NCI-H69 (cell line): ENCODE data around the gene DSG3.
"Not testable (repeated sequence)": the region's sequence is repeated elsewhere in the genome, so short reads cannot be mapped to it uniquely, and the experiment has no call there.

ENCODE experiments used
- DNase-seq: peaks from one replicate; lab custom pipeline; 2025; lab: John Stamatoyannopoulos, UW

DSG3 gene

GRCh38 chr18:31491586-31491985, 44.0 kb downstream of the DSG3 start:
- DNase-seq = no peak

DNA sequence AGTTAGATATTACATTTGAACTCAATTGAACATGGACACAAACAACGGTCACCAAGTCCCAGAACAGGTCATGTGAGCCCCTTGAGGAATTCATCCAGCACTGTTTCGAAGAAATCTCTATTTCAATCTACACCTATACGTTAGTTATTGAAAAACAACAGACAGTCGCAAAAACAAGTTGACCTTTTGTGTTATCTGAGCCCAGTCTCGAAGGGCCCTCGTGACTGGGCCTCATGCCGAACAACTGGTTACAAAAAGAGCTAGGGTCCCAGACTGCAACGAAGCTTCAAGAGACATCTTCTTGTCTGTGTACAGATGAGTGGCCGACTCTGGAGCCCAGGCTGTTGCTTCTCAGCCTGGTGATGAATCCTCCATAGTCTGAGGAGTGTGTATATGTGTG, 45.1 kb downstream of the DSG3 start:
- no peak for DNase-seq

DNA sequence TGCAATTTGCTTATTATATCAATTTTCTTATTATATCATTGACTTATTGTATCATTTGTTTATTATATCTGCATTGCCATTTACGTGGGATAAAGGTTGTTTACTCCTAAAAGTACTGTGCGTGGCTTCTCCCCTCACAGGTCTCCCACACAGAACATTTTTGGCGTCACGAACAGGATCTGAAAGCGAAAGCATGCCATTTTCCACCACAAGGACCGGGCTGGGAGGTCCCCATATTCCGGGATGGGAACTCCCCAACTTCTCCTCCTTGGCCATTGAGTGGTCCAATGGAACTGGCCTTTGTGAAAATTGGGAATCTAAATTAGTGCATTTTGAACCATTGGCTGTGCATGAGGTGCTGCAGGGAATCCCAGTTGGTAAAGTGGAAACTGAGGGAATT, 45.6 kb downstream of the DSG3 start:
- DNase-seq = no peak

GRCh38 chr18:31493941-31494340, 46.4 kb downstream of the DSG3 start:
- DNase-seq = no peak

- DNase-seq = not testable (repeated sequence)
Observed at GRCh38 chr18:31494705-31495244, 47.2 kb downstream of the DSG3 start.

GRCh38 chr18:31497404-31497835, 49.9 kb downstream of the DSG3 start:
- peak; percentile 48 for DNase-seq

GRCh38 chr18:31497836-31498573, 50.5 kb downstream of the DSG3 start, which contains the start of gene DSG2:
Gene DSG2, plus strand, starts transcription at chr18:31498177. Its CDS starts 75 bp downstream, at chr18:31498252.
- peak; percentile 82 for DNase-seq

- DNase-seq = no peak
Observed at GRCh38 chr18:31498574-31499524, 51.3 kb downstream of the DSG3 start.

DNA sequence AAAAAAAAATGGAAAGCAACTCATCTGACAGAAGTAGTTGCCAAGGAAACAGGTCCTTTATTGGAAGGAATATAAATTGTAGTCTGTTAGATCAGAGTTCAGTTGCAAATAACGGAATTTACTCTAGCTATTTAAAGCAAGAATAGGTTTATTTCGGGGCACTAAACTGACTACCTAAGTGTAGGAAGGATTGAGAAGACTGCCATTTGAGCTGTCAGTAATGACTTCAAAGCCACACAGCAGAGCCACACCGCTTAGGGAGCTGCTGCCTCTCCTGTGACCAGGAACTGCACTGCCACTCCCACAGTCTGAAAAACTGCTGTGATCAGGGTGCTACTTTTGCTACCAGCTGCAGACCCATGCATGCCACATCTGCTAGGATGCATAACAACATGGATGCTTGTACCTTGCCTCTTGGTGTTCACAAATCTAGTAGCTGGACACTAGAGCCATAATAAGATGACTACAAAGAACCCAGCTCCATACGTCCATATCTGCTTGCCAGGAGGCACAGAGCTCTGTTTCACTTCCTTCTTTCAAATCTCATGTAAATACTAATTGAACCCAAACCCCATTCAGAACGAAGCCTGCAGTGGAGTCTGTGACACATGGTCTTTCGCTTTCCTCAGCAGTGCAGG, 52.6 kb downstream of the DSG3 start:
- no peak for DNase-seq

DNA sequence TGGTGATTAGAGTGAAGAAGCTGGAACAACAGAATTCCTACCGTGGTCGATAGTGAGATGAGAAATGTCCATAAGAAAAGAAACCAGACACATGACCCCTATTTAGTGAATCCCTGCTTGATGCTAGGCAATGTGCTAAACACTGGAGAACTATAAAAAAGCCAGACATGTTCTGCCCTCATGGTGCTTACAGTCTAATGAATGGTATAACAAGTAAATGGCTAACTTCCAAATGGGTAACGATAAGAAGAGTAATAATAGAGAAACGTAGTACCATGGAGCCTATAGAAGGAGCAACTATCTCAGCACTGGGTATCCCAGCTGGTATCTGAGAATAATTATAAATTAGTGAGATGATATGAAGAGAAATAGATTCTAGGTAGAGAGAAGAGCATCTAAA, 55.5 kb downstream of the DSG3 start:
- DNase-seq = no peak

DNA sequence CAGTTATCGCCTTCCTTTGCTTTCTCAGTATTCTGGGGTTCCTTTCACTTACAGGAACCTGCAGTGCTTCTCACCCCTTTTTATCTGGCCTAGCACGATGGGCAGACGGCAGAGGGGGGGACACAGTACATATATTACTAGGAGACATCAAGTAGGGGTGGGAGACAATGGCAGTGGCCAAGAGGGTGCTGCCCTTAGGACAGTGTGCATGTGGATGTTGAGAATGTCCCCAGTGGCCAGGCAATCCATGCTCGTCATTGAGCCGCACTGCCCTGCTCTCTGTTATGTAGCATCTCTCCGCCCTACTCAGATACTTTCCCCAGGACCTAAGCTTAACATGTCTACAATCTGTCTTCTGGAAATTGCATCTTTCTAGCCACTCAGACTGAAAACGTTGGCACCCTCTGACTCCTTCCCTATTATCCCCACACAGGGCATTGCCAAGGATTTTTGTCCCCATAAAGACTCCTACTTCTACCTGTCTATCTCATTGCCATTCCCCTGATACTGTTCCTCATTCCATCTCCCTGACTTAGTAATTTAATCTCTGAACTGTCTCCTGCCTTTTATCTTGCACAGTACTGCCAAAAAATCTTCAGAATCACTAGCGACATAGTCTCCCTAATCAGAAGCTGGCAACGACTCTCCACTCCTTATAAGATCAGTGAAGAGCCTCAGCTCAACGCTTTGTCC, 57.1 kb downstream of the DSG3 start:
- DNase-seq = no peak

- no peak for DNase-seq
Observed at GRCh38 chr18:31505156-31505555, 57.6 kb downstream of the DSG3 start.

- peak; percentile 17 for DNase-seq
Observed at GRCh38 chr18:31506024-31506742, 58.6 kb downstream of the DSG3 start.

- DNase-seq = not testable (repeated sequence)
Observed at GRCh38 chr18:31507124-31507523, 59.6 kb downstream of the DSG3 start.

GRCh38 chr18:31508781-31509180, 61.2 kb downstream of the DSG3 start:
- DNase-seq = no peak

DNA sequence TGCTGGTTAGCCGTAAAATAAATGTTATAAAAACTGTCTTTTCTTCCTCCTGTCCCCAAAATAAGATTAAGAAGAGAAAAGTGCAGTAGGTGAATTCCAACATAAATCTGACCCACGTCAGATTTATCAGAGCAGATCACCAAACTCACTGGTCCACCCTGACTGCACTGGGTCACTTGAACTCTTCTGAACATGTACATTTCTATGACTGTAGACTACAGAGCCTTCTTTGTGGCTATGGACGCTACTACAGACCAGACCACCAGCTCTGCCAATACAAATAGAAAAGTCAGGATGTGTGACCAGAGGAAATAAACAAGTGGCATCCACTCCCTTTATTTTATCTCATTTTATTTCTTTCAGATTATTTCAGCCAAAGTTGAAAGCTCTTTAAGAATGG, 62.0 kb downstream of the DSG3 start:
- DNase-seq = no peak

GRCh38 chr18:31510319-31510718, 62.8 kb downstream of the DSG3 start:
- no peak for DNase-seq

DNA sequence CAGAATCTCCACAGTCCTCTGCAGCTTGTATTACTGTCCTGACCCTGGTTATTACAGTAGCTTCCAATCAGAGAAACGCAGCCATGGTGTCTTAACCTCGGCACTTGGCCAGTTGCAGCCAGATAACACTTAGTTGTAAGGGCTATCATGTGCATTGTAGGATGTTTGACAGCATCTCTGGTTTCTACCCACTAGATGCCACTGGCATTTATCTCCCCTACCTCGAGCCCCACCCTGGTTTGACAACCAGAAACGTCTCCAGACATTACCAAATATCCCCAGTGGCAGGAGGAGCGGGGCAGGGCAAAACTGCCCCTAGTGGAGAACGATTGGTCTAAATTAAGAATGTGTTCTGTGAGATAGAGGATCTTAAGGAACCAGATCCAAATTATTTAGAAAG, 63.6 kb downstream of the DSG3 start:
- peak; percentile 22 for DNase-seq

- no peak for DNase-seq
Observed at GRCh38 chr18:31512203-31512764, 64.7 kb downstream of the DSG3 start.

GRCh38 chr18:31513189-31513935, 65.8 kb downstream of the DSG3 start:
- DNase-seq = no peak
